Measurements from ENCODE around the gene CMKLR1.

DNA sequence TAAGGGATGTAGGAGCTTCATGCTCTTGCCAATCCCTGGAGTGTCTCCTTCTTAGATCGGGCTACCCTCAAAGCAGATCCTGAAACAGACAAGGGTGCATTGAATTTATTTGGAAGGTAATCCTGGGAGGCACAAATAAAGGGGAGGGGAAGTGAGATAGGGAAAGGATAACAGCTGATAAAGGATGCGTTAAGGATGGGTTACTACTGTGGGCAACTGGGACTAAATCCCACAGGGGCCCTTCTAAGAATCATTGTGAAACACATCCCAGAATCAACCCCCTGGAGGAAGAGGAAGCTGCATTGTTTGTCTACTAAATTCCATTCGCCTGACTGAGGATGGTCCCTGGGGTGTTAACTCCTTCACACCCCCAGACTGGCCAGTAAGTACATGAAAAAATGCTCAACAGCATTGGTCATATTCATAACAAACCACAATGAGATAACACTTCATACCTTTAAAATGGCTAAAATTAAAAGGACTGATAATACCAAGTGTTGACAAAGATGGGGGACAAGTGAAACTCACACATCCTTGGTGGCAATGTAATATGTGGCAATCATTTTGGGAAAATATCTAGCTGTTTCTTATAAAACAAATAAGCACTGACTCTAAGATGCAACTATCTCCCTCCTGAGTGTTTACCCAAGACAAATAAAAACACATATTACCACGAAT is 37.0 kb upstream of the CMKLR1 start:
- TF ChIP-seq, protein P1, sequence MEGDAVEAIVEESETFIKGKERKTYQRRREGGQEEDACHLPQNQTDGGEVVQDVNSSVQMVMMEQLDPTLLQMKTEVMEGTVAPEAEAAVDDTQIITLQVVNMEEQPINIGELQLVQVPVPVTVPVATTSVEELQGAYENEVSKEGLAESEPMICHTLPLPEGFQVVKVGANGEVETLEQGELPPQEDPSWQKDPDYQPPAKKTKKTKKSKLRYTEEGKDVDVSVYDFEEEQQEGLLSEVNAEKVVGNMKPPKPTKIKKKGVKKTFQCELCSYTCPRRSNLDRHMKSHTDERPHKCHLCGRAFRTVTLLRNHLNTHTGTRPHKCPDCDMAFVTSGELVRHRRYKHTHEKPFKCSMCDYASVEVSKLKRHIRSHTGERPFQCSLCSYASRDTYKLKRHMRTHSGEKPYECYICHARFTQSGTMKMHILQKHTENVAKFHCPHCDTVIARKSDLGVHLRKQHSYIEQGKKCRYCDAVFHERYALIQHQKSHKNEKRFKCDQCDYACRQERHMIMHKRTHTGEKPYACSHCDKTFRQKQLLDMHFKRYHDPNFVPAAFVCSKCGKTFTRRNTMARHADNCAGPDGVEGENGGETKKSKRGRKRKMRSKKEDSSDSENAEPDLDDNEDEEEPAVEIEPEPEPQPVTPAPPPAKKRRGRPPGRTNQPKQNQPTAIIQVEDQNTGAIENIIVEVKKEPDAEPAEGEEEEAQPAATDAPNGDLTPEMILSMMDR (conservative IDR thresholded peaks at IDR 0.05 in 1 of 2, IDR thresholded peaks at IDR 0.05 in 1 of 2; ENCODE audit: low read depth in 1 of 2, low read length in 2 of 2), result no peak
- no peak for TF ChIP-seq EZH2 (IDR thresholded peaks at IDR 0.05; ENCODE audit: low read length, missing control alignments)

Data from fibroblast of lung (primary cell).